RCC 7860 (cell line): ENCODE measurements around the gene FAM89B.

Experiments used
- DNase-seq: peaks from one replicate; pipeline ENCODE4 v3.0.0-alpha.2; 2015; ENCODE audit warnings: low spot score
- FAIRE-seq: peaks from 2 replicates; lab custom pipeline; 2012; peaks lifted over from hg19 to GRCh38; lab: Jason Lieb, UNC

The FAM89B gene

GRCh38 chr11:65586676-65587075 is 14.3 kb downstream of the FAM89B start:
- FAIRE-seq (no peak), DNase-seq (no peak)

- DNase-seq (no peak), FAIRE-seq (no peak)
Observed at GRCh38 chr11:65588199-65589054, 16.1 kb downstream of the FAM89B start.

- no peak for DNase-seq
- no peak for FAIRE-seq
Observed at GRCh38 chr11:65589444-65590239, 17.3 kb downstream of the FAM89B start.

- no peak for FAIRE-seq
- no peak for DNase-seq
Observed at GRCh38 chr11:65590240-65590738, 18.0 kb downstream of the FAM89B start.

- no peak for FAIRE-seq
- DNase-seq = no peak
Observed at GRCh38 chr11:65591939-65592857, 19.9 kb downstream of the FAM89B start.

GRCh38 chr11:65592858-65593517 is 20.6 kb downstream of the FAM89B start:
- FAIRE-seq (no peak), DNase-seq (no peak)

- DNase-seq = no peak
- FAIRE-seq = no peak
Observed at GRCh38 chr11:65593518-65594414, 21.4 kb downstream of the FAM89B start.

- FAIRE-seq = no peak
- DNase-seq = no peak
Observed at GRCh38 chr11:65595131-65595530, 22.8 kb downstream of the FAM89B start.

- FAIRE-seq = no peak
Observed at GRCh38 chr11:65595543-65596281, 23.4 kb downstream of the FAM89B start, which contains the start of gene KCNK7. KCNK7 (minus strand) TSS chr11:65595800; CDS start chr11:65595772, 28 bp downstream.

GRCh38 chr11:65596520-65596919 is 24.2 kb downstream of the FAM89B start:
- DNase-seq (no peak), FAIRE-seq (no peak)

More at GRCh38 chr11:65595543-65596281, 23.4 kb downstream of the FAM89B start, which contains the start of gene KCNK7:
- DNase-seq = no peak

GRCh38 chr11:65598258-65598699 is 25.9 kb downstream of the FAM89B start:
- DNase-seq = no peak
- FAIRE-seq = no peak

GRCh38 chr11:65599216-65599954 is 27.0 kb downstream of the FAM89B start:
- DNase-seq = no peak
- no peak for FAIRE-seq

- FAIRE-seq = no peak
- DNase-seq = no peak
Observed at GRCh38 chr11:65599955-65600246, 27.6 kb downstream of the FAM89B start.

GRCh38 chr11:65604258-65604657 is 31.9 kb downstream of the FAM89B start:
- DNase-seq (no peak), FAIRE-seq (no peak)

- DNase-seq (no peak), FAIRE-seq (no peak)
Observed at GRCh38 chr11:65606876-65607613, 34.7 kb downstream of the FAM89B start.

- FAIRE-seq (no peak), DNase-seq (no peak)
Observed at GRCh38 chr11:65607614-65608426, 35.5 kb downstream of the FAM89B start.
